Lower leg skin (tissue), 3 donors: ENCODE data around the gene SLC44A3.

Experiments
- POLR2A ChIP-seq, 2 donors: fragments of 450-650 bp; IDR thresholded peaks; one replicate each; pipeline ENCODE4 v1.6.1; 2016 to 2017; ENCODE audit warnings: antibody characterized with exemption in 2 of 2, mild to moderate bottlenecking in 1 of 2, moderate library complexity in 1 of 2
- TF ChIP-seq, protein P1 (sequence below), 3 donors: fragments of 450-650 bp; IDR thresholded peaks; one replicate each; pipeline ENCODE4 v1.5.1; 2016; ENCODE audit warnings: antibody characterized with exemption in 3 of 3, mild to moderate bottlenecking in 3 of 3, moderate library complexity in 2 of 3

DNA sequence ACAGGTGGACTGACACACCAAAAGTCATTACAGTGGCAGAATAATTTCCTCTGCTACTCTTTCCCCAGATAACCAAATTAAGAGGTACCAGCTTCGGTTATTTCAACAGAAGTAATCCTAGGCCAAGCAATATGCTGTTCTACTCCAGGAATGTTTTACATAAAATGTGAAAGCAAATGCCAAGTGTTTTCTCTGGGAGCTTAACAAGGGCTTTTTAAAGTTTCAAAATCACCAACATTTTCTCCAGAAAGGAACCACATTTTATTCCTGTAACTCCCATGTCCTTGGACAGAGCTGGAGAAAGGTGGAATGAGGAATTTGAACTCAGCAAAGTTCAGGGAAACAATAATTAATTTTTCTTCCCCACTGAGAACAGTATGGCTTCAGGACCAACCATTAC, 79.6 kb downstream of the SLC44A3 start:
- TF ChIP-seq, protein P1, sequence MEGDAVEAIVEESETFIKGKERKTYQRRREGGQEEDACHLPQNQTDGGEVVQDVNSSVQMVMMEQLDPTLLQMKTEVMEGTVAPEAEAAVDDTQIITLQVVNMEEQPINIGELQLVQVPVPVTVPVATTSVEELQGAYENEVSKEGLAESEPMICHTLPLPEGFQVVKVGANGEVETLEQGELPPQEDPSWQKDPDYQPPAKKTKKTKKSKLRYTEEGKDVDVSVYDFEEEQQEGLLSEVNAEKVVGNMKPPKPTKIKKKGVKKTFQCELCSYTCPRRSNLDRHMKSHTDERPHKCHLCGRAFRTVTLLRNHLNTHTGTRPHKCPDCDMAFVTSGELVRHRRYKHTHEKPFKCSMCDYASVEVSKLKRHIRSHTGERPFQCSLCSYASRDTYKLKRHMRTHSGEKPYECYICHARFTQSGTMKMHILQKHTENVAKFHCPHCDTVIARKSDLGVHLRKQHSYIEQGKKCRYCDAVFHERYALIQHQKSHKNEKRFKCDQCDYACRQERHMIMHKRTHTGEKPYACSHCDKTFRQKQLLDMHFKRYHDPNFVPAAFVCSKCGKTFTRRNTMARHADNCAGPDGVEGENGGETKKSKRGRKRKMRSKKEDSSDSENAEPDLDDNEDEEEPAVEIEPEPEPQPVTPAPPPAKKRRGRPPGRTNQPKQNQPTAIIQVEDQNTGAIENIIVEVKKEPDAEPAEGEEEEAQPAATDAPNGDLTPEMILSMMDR (IDR thresholded peaks at IDR 0.05): no peak
- TF ChIP-seq POLR2A (IDR thresholded peaks at IDR 0.05): no peak
